ENCODE data around the gene FBXL2. TPM values are rescaled to one million over a fixed set of nuclear protein-coding genes. Genes with fewer than 3 reads are reported as not detected.

Gene FBXL2
- total and polyA plus RNA-seq, 2 of the 8 experiments (the other 6 are each of a cell fraction or from before 2014, with no cell fraction given): 3.1 to 5.4 TPM

- TF ChIP-seq CHD7 (IDR thresholded peaks at IDR 0.05; ENCODE audit: insufficient replicate concordance, low read length) (no peak), CEBPB (IDR thresholded peaks at IDR 0.05; ENCODE audit: low read depth, low read length) (no peak), KDM1A (IDR thresholded peaks at IDR 0.05; ENCODE audit: borderline replicate concordance, low read length) (no peak), SRF (IDR thresholded peaks at IDR 0.05; ENCODE audit: low read depth, low read length) (no peak), EGR1 (IDR thresholded peaks at IDR 0.05; ENCODE audit: borderline replicate concordance, low read depth, low read length) (no peak), SAP30 (IDR thresholded peaks at IDR 0.05; ENCODE audit: insufficient read depth, insufficient replicate concordance, low read length) (no peak), CBX5 (IDR thresholded peaks at IDR 0.05; ENCODE audit: low read depth, low read length) (no peak)
Observed at GRCh38 chr3:33363113-33363800, 86.0 kb downstream of the FBXL2 start (continued).

Measured in H1 (cell line).